Vagina (tissue), 2 donors: ENCODE results near the gene FAF2. TPM values are rescaled to one million over a fixed set of nuclear protein-coding genes. Genes with fewer than 3 reads are reported as not detected.

Experiments
- DNase-seq, 2 donors: peaks; one replicate each; pipeline ENCODE4 v3.0.0-alpha.2; 2017; ENCODE audit errors: extremely low spot score in 2 of 2
- H3K27ac ChIP-seq: fragments of 200-600 bp; sonication (generic); one replicate; pipeline ENCODE4 v1.5.1; 2019
- H3K27me3 ChIP-seq: fragments of 200-600 bp; sonication (generic); one replicate; pipeline ENCODE4 v1.5.1; 2019
- H3K36me3 ChIP-seq, 2 donors: fragments of 200-600 bp; sonication (generic); one replicate each; pipeline ENCODE4 v1.5.1; 2017 to 2019
- H3K4me1 ChIP-seq: fragments of 200-600 bp; sonication (generic); one replicate; pipeline ENCODE4 v1.5.1; 2019
- H3K4me3 ChIP-seq, 2 donors: fragments of 200-600 bp; sonication (generic); 1 replicate in 1 of 2; 2 replicates in 1 of 2; pipeline ENCODE4 v1.5.1; 2016 to 2019
- H3K9me3 ChIP-seq: fragments of 200-600 bp; sonication (generic); one replicate; pipeline ENCODE4 v1.5.1; 2019
- POLR2A ChIP-seq, 2 donors: fragments of 450-650 bp; IDR thresholded peaks; one replicate each; pipeline ENCODE4 v1.6.1; 2017; ENCODE audit warnings: antibody characterized with exemption in 2 of 2, mild to moderate bottlenecking in 2 of 2, moderate library complexity in 2 of 2
- POLR2AphosphoS5 ChIP-seq, 2 donors: sonication (generic); formaldehyde crosslinking; IDR thresholded peaks; one replicate each; pipeline ENCODE4 v1.9.0; 2017; ENCODE audit warnings: antibody characterized with exemption in 2 of 2, mild to moderate bottlenecking in 2 of 2, low read depth in 1 of 2; ENCODE audit not compliant: insufficient read depth in 1 of 2
- intact Hi-C: fragments of 100-400 bp; cut with DNase I; formaldehyde crosslinking; loops from one replicate; pipeline ENCODE4 v1.15.1; 2023
- total RNA-seq: library from RNA; depleted of rRNA; stranded (reverse); fragments of >200 nt; gene quantifications from one replicate; pipeline ENCODE4 v1.2.3, GENCODE V29; 2016
- TF ChIP-seq, protein P1 (sequence below), 3 experiments: fragments of 450-650 bp in 2 of 3; fragments of 200-600 bp in 1 of 3; sonication (generic) in 1 of 3; IDR thresholded peaks; one replicate each; pipeline ENCODE4 v1.5.1; 2017 to 2019; ENCODE audit warnings: antibody characterized with exemption in 3 of 3, mild to moderate bottlenecking in 2 of 3, moderate library complexity in 2 of 3

Gene FAF2
- total RNA-seq, 1 donor from 2014 or later, result 25.3 TPM

GRCh38 chr5:176507911-176508310, 59.7 kb downstream of the FAF2 start:
- intact Hi-C loops, result no loop called here
- no peaks in the 10 kb centered on the region for H3K9me3 ChIP-seq
- peaks cover 0 to 50% of the 10 kb centered on the region in 2 donors for H3K36me3 ChIP-seq
- no peaks in the 10 kb centered on the region for H3K4me1 ChIP-seq
- H3K27ac ChIP-seq, result no peak overlapping the region
- DNase-seq, result no peak
- no peak for TF ChIP-seq POLR2A (IDR thresholded peaks at IDR 0.05)
- TF ChIP-seq, protein P1, sequence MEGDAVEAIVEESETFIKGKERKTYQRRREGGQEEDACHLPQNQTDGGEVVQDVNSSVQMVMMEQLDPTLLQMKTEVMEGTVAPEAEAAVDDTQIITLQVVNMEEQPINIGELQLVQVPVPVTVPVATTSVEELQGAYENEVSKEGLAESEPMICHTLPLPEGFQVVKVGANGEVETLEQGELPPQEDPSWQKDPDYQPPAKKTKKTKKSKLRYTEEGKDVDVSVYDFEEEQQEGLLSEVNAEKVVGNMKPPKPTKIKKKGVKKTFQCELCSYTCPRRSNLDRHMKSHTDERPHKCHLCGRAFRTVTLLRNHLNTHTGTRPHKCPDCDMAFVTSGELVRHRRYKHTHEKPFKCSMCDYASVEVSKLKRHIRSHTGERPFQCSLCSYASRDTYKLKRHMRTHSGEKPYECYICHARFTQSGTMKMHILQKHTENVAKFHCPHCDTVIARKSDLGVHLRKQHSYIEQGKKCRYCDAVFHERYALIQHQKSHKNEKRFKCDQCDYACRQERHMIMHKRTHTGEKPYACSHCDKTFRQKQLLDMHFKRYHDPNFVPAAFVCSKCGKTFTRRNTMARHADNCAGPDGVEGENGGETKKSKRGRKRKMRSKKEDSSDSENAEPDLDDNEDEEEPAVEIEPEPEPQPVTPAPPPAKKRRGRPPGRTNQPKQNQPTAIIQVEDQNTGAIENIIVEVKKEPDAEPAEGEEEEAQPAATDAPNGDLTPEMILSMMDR (IDR thresholded peaks at IDR 0.05), result no peak
- no peak for TF ChIP-seq POLR2AphosphoS5 (IDR thresholded peaks at IDR 0.05; ENCODE audit: insufficient read depth in 1 of 2, low read depth in 1 of 2)
- no peak overlapping the region for H3K4me3 ChIP-seq
- H3K27me3 ChIP-seq, result no peaks in the 10 kb centered on the region

DNA sequence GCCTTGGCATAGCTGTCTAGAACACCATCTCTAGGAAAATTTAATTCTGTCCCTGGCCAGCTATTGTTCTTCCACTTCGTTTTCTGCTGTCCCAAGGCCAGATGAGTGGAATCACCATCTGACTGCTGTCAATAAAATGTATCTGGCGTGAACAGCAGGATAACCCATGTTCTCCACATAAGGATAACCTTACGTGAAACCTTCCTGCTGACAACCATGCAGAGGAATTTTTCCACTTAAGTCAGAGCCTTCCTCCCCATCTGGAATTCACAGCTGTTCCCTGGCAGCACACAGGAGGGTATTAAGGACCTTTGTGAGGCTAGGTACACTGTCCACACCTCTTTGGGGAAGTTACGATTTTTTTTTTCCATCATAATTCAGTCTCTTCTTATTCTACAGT, 60.4 kb downstream of the FAF2 start:
- intact Hi-C loops, result no loop called here
- no peak for DNase-seq
- Histone ChIP-seq H3K9me3 (no peaks in the 10 kb centered on the region), H3K27ac (no peak overlapping the region), H3K36me3 (peaks cover 0 to 43% of the 10 kb centered on the region in 2 donors), H3K4me1 (no peaks in the 10 kb centered on the region), H3K27me3 (no peaks in the 10 kb centered on the region), H3K4me3 (no peak overlapping the region)
- no peak for TF ChIP-seq POLR2A (IDR thresholded peaks at IDR 0.05)
- TF ChIP-seq, protein P1 (IDR thresholded peaks at IDR 0.05), result no peak
- TF ChIP-seq POLR2AphosphoS5 (IDR thresholded peaks at IDR 0.05; ENCODE audit: insufficient read depth in 1 of 2, low read depth in 1 of 2), result no peak

GRCh38 chr5:176513788-176514187, 65.6 kb downstream of the FAF2 start:
- Histone ChIP-seq H3K27me3 (no peaks in the 10 kb centered on the region), H3K27ac (no peak overlapping the region), H3K9me3 (no peaks in the 10 kb centered on the region), H3K4me1 (no peaks in the 10 kb centered on the region), H3K36me3 (no peaks in the 10 kb centered on the region), H3K4me3 (no peak overlapping the region)
- no peak for TF ChIP-seq POLR2A (IDR thresholded peaks at IDR 0.05)
- TF ChIP-seq POLR2AphosphoS5 (IDR thresholded peaks at IDR 0.05; ENCODE audit: insufficient read depth in 1 of 2, low read depth in 1 of 2), result no peak
- TF ChIP-seq, protein P1 (IDR thresholded peaks at IDR 0.05), result no peak
- intact Hi-C loops, result no loop called here
- no peak for DNase-seq

DNA sequence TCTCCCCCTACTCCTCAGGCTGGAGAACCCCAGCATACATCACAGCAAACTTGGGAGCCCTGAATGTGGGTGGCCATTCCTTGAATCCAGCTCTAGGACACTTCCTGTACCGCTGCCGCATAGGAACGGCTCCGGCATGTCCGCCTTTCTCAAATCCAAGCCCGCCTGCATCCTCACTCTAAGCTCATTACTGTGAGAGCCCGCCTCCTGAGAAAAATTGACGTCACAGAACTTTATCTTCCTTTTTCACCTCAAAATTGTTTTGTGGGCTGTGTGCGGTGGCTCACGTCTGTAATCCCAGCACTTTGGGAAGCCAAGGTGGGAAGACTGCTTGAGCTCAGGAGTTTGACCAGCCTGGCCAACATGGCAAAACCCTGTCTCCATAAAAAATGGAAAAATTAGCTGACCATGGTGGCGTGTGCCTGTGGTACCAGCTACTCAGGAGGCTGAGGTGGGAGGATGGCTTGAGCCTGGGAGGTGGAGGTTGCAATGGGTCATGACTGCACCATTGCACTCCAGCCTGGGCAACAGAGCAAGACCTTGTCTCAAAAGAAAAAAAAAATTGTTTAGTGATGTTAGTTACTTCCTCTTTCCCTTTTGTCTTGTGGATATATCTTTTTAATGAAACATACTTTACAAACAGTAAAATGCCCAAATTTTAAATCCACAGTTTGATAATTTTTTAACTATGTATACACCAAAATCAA, 66.2 kb downstream of the FAF2 start:
- Histone ChIP-seq H3K9me3 (no peaks in the 10 kb centered on the region), H3K27me3 (no peaks in the 10 kb centered on the region), H3K4me3 (no peak overlapping the region), H3K4me1 (no peaks in the 10 kb centered on the region), H3K27ac (no peak overlapping the region), H3K36me3 (no peaks in the 10 kb centered on the region)
- no peak for TF ChIP-seq POLR2AphosphoS5 (IDR thresholded peaks at IDR 0.05; ENCODE audit: insufficient read depth in 1 of 2, low read depth in 1 of 2)
- no peak for TF ChIP-seq POLR2A (IDR thresholded peaks at IDR 0.05)
- TF ChIP-seq, protein P1 (IDR thresholded peaks at IDR 0.05), result no peak
- intact Hi-C loops, result no loop called here
- DNase-seq, result no peak

DNA sequence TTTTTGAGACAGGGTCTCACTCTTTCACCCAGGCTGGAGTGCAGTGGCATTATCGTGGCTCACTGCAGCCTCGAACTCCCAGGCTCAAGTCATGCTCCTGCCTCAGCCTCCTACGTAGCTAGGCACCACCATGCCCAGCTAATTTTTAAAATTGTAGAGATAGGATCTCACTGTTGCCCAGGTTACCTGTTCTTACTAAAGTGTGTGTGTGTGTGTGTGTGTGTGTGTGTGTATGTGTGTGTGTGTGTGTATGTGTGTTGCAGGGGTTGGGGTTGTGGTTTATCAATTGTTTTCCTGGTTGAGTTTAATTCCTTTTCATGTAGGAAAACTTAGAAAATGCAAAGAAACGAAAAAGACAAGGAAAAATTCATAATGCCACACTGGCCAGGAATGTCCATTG, 67.2 kb downstream of the FAF2 start:
- Histone ChIP-seq H3K4me1 (no peaks in the 10 kb centered on the region), H3K36me3 (no peaks in the 10 kb centered on the region), H3K27me3 (no peaks in the 10 kb centered on the region), H3K27ac (no peak overlapping the region), H3K4me3 (no peak overlapping the region), H3K9me3 (no peaks in the 10 kb centered on the region)
- intact Hi-C loops, result no loop called here
- DNase-seq, result no peak
- TF ChIP-seq POLR2AphosphoS5 (IDR thresholded peaks at IDR 0.05; ENCODE audit: insufficient read depth in 1 of 2, low read depth in 1 of 2) (no peak), POLR2A (IDR thresholded peaks at IDR 0.05) (no peak)
- TF ChIP-seq, protein P1 (IDR thresholded peaks at IDR 0.05), result no peak
